DMS153 treated with DMSO at 0.1 percent for 48 hours (cell line): ENCODE measurements around the gene TRABD.
"Not testable (repeated sequence)": the region's sequence is repeated elsewhere in the genome, so short reads cannot be mapped to it uniquely, and the experiment has no call there.

Source experiments
- DNase-seq: peaks from one replicate; lab custom pipeline; 2025; ENCODE audit not compliant: unreplicated experiment; lab: John Stamatoyannopoulos, UW

Gene TRABD

DNA sequence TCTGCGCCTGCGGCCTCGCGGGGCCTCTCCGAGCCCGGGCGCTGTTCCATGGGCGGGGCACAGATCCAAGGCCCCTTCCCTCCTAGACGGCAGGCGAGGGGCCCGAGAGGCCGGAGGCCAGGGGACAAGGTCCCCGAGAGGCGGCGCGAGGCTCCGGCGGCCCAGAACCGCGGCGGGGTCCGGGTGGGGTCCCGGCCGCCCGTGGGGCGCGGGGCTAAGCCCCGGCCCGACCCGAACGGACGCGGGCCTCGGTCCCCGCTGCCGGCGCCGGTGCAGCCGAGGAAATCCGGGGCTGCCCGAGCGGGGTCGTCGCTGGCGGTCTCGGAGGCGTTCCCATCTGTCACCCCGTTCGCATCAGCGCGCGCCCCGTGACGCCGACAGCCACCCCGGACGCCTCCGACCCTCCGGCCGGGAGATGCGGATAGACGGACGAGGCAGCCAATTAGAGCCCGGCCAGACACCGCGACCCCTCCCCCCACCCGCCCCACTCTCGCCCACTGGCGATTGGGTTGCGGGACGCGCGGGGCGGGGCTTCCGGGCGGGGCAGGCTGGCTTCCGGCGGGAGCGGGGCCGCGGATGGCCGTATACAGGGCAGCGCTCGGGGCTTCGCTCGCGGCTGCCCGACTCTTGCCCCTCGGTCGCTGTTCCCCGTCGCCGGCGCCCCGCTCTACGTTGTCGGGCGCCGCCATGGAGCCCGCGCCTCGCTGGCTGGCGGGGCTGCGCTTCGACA lies 14.9 kb downstream of the TRABD start, which contains the start of gene SELENOO:
SELENOO (plus strand) TSS at position 551 of the 730 bp plus-strand sequence; CDS start at position 577, 26 bp downstream.
- peak; percentile 55 for DNase-seq

DNA sequence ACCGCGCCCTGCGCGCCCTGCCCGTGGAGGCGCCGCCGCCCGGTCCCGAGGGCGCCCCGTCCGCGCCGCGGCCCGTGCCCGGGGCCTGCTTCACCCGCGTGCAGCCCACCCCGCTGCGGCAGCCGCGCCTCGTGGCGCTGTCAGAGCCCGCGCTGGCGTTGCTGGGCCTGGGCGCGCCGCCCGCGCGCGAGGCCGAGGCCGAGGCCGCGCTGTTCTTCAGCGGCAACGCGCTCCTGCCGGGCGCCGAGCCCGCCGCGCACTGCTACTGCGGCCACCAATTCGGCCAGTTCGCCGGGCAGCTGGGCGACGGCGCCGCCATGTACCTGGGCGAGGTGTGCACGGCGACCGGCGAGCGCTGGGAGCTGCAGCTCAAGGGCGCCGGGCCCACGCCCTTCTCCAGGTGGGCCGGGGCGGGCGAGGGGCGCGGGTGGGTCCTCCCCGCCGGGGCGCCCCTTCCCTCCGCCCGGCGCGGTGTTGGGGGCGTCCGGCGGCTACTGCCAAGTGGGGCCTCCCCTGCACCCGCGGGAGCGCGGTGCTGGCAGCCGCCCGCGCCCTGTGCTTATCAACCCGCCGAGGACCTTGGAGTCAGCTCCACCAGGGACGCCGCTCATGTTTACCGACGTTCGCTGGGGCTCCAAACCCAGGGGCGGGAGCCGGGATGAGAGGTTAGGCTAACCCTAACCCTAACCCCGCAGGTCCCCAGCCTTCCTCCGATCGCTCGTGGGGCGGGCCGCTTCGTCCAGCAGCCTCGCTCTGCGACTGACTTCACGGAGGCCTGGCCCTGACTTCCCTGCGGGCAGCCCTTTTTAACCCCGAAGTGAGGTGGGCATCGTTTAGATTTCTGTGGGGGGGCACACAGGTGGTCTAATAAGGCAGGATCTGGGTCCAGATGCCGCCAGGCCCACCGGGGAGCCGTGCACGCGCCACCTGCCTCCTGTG lies 15.7 kb downstream of the TRABD start:
- DNase-seq: no peak

DNA sequence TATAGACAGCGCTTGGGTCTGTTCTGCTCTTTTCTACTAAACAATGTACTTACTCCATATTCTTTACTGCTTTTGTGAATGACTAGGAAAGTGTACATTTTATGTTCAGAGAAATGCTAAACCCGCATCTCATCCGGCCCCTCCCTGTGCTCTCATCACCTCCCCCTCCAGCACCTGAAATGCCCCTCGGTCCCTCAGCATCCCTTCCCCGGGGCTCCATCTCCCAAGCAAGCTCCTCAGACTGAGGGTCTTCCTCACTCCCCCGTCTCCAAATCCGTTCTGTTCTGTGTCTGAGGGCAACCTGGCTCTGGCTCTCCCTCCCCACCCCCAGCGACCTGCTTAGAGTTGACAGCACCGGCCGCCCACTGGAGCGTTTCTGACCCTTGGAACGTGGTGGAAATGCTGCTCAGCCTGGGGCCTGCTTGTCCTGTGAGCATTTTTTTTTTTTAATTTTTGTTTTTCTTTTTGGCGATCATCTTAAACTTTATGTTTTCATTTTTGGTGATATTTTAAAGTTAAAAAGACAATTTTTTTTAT lies 16.5 kb downstream of the TRABD start:
- no peak for DNase-seq

DNA sequence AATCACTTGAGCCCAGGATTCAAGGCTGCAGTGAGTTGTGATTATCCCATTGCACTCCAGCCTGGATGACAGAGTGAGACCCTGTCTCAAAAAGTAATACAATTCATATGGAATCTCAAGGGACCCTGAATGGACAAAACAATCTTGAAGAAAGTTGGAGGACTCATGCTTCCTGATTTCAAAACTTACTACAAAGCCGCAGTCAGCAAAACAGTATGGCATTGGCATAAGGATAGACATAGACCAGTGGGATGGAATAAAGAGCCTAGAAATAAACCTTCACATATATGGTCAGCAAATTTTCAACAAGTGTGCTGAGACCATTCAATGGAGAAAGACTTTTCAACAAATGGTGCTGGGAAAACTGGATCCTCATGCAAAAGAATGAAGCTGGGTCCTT lies 17.6 kb downstream of the TRABD start:
- no peak for DNase-seq

DNA sequence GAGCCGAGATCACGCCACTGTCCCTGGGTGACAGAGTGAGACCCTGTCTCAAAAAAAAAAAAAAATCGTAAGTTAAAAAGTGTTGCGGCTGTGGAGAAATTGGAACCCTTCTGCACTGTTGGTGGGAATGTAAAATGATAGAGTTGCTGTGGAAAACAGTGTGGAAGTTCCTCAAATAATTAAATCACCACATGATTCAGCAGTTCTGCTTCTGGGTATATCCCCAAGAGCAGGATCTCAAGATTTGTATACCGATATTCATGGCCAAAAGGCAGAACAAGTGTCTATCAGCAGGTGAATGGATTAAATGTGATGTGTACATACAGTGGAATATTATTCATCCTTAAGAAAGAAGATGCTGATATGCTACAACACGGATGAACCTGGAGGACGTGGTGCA lies 18.9 kb downstream of the TRABD start:
- no peak for DNase-seq

DNA sequence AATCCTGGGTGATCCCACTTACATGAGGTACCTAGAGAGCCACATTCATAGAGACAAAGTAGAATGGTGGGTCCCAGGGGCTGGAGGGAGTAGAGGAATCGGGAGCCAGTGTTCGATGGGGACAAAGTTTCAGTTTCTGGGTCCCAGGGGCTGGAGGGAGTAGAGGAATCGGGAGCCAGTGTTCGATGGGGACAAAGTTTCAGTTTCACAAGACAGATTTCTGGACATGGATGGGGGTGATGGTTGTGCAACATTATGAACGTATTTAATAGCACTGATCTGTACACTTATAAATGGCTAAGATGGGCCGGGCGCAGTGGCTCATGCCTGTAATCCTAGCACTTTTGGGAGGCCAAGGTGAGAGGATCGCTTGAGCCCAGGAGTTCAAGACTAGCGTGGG lies 19.3 kb downstream of the TRABD start:
- not testable (repeated sequence) for DNase-seq

DNA sequence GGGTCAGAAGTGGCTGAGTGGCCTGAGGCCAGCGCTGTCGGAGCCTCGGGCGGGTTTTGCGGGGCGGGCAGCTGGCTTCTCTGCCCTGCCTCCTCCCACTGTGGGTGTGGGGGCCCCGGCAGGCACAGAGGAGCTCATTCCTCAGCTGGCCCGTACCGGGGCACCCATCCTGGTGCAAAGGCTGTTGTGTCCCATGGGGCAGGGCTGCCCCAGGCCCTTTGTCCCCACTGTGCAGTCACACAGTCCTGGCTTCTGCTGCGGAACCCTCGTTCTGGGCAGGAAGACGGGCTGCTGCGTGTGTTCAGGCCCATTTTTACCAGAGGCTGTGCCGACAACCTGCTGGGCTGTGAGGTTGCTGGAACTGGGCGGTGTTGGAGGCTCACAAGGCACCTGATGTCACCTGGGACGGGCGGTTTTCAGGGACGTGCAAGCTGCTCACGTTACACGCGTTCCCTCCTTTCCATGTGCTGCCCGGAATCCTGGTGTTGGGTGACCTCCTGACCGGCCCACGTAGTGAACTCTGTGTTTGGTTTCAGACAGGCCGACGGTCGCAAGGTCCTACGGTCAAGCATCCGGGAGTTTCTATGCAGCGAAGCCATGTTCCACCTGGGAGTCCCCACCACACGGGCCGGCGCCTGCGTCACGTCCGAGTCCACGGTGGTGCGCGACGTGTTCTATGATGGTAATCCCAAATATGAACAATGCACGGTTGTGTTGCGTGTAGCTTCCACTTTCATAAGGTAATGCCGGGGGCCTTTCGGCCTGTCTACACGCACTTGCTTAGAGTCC lies 20.3 kb downstream of the TRABD start:
- no peak for DNase-seq

DNA sequence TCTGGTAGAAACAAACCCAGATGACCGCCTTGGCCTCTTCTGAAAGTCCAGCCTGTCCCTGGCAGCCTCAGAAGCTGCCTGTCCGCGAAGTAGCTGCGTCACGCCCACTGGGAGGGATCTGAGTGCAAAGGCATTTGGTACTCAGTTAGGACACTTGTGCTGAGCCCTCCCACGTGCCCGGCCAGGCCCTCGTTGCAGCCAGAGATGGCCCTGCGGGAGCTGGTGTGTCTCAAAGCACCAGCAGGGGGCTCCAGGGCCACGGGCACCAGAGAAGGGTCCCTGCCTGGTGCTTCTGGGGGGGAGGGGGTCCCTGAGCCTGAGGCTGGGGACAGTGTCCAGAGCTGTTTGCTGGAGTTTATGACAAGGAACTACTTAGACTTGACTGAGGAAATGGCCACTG lies 20.9 kb downstream of the TRABD start:
- no peak for DNase-seq

DNA sequence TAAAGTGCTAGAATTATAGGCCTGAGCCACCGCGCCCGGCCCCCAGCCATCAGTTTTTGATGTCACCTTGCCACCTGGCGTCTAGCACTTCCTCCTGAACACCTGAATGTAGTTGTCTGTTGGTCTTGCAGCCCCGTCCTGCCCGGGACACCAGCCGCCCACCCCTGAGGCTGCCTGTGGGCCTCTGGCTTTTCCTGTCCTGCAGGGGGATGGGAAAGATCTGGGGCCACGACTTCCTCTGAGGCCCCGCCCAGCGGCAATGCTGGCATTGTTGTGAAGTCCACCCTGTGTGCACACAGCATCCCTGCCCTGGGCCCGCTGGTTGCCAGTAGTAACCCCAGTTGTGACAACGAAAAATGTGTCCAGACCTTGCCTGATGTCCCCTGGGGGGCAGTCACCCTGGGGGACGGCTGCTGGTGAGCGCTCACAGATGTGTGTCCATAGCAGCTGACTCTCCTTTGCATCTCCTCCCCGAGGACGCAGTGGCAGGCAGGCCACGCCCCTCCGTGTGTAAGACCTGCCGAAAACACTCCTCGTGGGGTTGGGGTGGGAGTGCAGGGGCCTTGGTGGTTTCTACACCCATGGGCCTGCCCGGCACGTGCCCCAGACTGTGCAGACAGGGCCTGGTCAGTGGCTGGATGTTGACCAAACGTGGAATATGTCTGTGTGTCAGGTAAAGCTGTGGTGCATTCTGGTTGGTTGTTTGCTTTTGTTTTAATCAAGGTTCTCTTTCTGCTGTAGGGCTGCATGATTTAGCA lies 21.8 kb downstream of the TRABD start:
- DNase-seq: no peak

DNA sequence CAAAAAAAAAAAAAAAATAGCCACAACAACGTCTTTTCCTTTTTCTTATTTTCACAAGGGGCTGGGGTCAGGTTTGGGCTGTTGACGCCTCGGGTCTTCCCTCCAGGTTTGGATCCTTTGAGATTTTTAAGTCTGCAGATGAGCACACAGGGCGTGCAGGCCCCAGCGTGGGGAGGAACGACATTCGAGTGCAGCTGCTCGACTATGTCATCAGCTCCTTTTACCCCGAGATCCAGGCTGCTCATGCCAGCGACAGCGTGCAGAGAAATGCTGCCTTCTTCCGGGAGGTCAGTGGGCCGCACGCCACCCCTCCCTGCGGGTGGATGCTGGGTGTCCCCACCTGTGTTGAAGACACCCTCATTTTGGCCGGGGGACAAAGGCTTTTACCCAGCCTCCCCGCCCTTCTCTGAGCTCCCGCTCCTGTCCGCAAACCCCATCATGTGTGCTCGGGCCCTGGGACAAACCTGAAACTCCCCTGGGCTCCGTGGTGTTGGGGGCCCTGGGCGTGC lies 22.8 kb downstream of the TRABD start:
- DNase-seq: no peak

DNA sequence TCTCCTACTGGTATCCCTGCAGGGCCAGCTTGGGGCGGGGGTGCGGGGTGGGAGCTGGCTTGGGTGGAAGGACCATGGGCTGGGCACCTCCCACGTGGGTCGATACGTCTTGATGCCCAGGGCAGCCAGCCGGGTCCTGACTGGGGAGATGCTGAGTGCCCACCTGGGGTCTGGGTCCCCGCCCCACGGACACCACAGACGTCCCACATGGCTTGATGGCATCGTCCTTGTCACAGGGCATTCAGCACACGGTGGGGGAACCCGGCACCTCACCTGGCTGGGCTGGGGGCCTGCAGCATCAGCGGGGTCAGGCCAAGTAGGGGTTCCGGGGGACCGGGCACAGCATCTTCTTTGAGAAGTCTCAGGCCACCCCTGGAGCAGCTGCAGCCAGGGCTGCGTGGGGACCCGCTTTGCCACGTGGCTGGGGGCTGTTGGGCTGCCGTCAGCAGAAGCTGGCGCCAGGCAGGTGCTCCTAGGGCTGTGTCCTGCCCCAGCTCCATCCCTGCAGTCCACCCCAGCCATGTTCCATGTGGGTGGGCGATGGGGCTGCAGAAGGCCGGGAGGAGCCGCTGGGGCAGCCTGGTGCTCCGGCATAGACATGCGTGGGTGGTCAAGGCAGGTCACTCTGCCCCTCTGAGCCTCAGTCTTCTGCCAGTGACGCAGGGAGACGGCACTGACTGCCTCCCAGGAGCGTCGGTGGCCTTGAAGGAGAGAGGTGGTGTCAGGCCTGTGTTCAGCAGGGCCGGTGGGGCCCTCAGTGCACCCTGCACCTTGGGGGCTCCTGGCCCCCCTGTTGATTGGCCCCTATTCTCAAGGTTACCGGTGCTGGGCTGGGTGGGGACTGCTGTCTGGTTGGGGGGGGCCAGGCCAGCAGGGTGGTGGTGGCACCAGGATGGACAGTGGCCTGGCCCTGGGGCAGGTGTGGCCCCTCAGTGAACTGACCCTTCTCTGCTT lies 23.5 kb downstream of the TRABD start:
- no peak for DNase-seq

DNA sequence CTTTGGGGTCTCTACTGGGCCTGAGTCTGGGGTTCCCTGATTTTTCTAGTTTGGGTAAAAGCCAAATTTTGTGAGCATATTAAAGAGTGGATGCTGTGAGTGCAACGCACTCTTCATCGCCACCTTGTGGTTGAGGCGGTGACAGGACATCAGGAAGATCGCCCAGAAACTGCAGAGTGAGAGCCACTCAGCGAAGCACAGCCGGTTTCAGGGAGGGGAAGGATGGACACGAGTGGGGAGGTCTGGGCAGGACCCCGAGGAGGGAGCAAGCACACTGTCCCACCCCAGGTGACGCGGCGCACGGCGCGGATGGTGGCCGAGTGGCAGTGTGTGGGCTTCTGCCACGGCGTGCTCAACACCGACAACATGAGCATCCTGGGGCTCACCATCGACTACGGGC lies 24.2 kb downstream of the TRABD start:
- DNase-seq: peak; percentile 21

DNA sequence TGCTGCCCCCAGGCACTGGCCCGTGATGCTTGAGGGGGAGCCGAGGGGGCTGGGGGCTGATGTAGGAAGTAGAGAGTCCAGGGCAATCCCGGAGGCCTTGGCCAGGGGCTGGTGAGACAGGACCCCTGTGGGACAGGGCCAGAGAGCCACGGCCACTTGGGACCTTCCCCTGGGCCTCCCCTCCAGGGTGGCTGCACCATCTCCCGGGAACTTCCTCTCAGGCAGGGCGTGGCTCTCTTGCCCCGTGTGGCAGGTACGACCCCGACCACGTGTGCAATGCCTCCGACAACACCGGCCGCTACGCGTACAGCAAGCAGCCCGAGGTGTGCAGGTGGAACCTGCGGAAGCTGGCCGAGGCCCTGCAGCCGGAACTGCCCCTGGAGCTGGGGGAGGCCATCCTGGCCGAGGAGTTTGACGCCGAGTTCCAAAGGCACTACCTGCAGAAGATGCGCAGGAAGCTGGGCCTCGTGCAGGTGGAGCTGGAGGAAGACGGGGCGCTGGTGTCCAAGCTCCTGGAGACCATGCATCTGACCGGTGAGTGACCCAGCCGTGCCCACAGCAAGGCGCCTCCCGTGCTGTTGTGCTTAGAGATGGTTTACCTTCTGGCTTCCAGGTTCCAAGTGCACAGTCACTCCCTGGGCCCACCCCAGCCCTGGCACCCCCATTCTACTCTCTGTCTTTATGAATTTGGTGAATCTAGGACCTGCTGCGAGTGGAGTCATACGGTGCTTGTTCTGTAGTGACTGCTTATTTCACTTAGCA lies 24.8 kb downstream of the TRABD start:
- no peak for DNase-seq

DNA sequence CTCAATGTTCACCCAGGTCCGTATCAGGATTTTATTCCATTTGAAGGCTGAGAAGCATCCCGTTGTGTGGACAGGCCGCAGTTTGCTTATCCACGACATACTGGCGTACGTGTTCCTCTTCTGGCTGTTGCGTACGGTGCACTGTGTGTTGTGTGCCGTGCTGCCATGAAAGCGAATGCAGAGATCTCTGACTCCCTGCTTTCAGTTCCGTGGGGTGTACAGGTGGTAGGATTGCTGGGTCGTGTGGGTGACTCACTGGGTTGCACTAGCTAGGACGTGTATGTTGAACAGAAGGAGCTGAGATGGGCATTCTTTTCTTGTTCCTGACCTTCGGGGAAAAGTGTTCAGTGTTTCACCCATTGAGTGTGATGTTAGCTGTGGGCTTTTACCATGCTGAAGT lies 25.4 kb downstream of the TRABD start:
- DNase-seq: no peak

DNA sequence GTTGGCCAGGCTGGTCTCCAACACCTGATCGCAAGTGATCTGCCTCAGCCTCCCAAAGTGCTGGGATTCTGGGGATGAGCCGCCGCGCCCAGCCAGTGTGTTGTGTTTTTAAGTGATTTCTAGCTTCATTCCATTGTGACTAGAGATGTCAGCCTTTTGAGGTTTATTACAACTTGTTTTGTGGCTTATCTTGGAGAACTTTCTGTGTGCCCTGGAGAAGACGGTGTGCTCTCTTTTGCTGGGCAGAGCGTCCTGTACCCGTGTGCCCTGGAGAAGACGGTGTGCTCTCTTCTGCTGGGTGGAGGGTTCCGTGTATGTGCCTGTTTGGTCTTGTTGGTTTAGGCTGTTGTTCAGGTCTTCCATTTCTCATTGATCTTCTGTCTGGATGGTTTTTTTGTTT lies 27.6 kb downstream of the TRABD start:
- no peak for DNase-seq

DNA sequence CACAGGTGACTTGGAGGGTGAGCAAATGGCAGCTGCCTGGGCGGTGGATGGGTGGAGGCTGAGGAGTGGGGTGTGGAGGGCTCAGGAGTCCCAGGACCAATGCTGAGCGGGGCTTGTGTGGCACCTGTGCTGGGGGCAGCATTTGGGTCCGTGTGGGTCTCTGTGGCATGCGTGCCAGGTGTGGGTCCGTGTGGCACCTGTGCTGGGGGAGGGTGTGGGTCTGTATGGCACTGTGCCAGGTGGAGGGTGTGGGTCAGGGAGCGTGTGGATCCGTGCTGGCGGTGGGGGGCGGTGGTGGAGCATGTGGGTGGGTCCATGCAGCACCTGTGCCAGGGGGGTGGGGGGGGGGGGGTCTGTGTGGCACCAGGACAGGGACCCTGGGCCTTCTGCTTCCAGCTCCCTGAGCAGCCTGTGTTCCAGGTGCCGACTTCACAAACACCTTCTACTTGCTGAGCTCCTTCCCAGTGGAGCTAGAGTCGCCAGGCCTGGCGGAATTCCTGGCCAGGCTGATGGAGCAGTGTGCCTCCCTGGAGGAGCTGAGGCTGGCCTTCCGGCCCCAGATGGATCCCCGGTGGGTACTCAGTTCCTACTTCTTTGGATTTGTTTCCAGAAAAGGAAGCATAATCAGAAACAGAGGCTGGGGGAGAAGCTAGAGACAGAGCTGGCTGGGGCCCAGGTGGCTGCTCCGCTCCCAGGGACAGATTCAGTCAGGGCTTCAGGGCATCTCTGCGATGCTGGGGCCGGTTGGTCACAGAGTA lies 29.8 kb downstream of the TRABD start:
- no peak for DNase-seq

DNA sequence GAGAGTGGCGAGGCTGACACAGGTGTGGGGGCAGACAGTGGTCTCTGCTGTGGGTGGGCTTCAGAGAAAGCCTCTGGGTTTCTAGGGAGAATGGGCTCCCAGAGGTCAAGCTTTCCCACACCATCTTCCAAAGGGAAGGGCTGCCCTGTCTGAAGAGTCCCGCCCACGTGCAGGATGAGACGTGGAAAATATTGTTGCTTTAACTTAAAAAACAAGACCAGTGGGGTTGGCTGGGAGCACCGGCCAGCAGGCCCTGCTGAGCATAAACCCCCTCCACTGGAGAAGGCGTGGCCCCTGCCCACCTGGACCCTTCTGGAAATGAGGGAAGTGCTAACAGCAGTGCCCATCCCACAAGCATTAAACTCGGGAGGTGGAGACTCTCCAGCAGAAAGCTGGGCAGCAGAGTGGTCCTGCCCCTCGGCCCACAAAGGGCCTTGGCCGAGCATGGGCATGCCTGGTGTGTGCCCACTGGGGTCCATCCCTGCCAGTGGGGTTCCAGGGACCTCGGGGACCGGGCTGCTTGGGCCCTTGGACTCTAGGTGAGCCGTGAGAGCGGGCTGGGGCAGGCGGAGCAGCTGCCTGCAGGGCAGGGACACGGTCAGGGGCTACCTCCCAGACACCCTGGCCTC lies 30.5 kb downstream of the TRABD start:
- DNase-seq: no peak
